ENCODE results near the gene FBXW4.

FBXW4 gene

DNA sequence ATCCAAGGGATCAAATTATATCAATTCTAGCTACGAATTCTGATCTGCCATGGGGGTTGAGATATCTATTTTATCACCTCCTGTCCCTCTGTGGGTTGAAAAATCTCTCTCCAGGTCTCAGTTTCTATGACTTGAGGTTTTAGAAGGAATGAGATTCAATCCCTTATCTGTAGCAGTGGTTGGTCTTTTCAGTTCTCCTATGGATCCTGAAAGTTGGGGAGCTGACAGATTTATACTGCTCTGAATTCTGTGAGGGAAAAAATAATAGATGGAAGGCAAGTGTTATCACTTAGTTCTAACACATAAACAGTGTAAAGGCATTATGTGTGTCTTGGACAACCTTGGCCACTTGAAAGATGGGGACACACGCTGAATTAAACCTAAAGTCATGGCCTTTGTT lies 15.8 kb upstream of the FBXW4 start:
- no peak for TF ChIP-seq POLR2A (IDR thresholded peaks at IDR 0.05; ENCODE audit: low read depth, low read length)
- DNase-seq (ENCODE audit: insufficient read length, low spot score) (no peak), FAIRE-seq (no peak)

GRCh38 chr10:101710059-101710695 lies 15.2 kb upstream of the FBXW4 start:
- FAIRE-seq (no peak), DNase-seq (ENCODE audit: insufficient read length, low spot score) (no peak)
- no peak for TF ChIP-seq POLR2A (IDR thresholded peaks at IDR 0.05; ENCODE audit: low read depth, low read length)

DNA sequence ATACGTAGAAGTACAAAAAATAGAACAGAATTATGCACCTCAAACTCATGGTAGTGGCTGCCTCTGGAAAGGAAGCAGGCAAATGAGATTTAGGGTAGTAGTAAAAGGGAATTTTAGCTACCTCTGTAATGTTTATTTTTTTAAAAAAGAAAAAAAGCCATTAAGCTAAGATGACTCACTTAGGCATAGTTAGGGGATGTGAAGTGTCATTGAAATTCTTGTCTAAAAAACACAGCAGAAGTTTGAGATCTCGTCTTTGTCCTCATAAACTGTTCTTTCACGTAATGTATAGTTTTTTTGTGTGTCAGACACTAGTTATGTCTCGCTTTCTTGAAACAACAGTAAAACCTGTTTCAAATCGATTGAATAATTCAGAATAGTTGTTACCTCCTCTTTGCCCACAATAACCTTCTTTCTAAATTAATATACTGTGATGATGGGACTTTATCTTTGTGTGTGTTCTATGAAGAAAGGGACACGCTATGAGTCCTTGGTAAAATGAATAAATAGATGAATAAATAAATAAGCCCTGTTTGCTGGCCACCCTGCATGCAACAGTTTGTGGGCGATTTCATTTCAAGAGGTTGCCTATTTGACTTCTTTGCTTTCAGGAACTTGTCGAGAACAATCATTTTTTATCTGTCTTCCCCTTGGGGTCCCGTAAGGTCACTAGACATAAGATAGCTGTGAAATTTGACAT lies 14.5 kb upstream of the FBXW4 start:
- TF ChIP-seq POLR2A (IDR thresholded peaks at IDR 0.05; ENCODE audit: low read depth, low read length), result no peak
- no peak for FAIRE-seq

GRCh38 chr10:101708870-101709269 lies 13.9 kb upstream of the FBXW4 start:
- DNase-seq (ENCODE audit: insufficient read length, low spot score) (no peak), FAIRE-seq (no peak)
- no peak for TF ChIP-seq POLR2A (IDR thresholded peaks at IDR 0.05; ENCODE audit: low read depth, low read length)

More for the DNA sequence above, 14.5 kb upstream of the FBXW4 start:
- no peak for DNase-seq (ENCODE audit: insufficient read length, low spot score)

- no peak for TF ChIP-seq POLR2A (IDR thresholded peaks at IDR 0.05; ENCODE audit: low read depth, low read length)
- DNase-seq (ENCODE audit: insufficient read length, low spot score), result no peak
- FAIRE-seq, result no peak
Observed at GRCh38 chr10:101708073-101708472, 13.1 kb upstream of the FBXW4 start.

DNA sequence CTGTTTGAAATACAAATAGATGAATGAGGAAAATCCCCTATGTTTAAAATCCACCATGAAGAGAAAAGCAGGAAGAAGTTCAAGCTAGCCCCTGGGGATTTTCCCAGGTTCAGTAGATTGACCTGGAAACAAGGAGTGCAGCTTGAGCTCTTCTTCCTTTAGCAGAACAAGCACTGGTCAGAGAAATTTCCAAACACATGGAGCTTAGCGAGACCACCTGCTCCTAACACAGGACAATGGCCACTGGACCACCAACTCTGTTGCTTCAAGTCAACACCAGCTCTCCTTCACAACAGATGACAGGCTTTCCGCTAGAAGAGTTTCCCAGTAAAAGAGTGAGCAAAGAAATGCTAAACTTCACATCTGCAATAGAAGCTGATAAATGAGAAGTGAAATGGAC lies 9.4 kb upstream of the FBXW4 start:
- FAIRE-seq, result no peak
- no peak for TF ChIP-seq POLR2A (IDR thresholded peaks at IDR 0.05; ENCODE audit: low read depth, low read length)
- no peak for DNase-seq (ENCODE audit: insufficient read length, low spot score)

DNA sequence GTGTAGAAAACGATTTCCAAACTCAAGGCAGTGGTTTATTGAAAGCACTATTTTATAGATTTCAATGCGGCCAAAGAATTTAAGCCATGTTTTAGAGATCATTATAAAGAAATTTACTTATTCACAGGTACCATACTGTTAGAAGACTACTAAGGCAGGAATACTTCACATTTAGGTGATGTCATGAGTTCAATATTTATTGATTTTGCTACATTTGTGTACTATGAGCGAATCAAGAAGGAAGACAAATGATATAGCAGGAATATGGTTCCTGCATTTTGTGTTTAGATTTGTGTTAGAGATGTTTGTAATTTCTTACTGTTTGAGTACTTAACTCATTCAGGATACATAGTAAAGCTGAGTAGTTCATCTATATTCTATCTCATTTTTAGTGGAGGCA lies 1.7 kb upstream of the FBXW4 start:
- TF ChIP-seq POLR2A (IDR thresholded peaks at IDR 0.05; ENCODE audit: low read depth, low read length), result no peak
- FAIRE-seq, result no peak
- DNase-seq (ENCODE audit: insufficient read length, low spot score), result no peak

DNA sequence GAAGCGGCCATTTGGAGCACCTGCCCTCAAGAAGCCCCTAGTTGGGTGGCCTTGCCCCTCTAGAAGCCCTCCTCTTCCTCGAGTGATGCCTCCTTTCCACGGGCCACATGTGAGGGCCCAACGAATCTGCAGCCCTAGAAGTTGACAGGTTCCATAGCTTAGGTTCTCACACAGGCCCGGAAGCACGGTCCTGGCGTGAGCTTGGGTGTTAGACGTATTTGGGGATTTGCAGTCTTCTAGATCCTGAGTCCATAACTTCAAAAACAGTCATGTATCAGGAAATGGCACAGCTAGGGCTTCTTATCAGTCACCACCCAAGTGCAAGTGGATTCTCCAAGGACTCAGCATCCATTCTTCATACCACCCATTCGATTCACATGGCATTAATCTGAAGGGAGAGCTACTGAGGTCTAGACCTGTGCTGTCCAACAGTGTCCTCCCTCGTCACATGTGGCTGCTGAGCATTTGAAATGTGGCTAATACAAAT lies 477 bp upstream of the FBXW4 start:
- no peak for TF ChIP-seq POLR2A (IDR thresholded peaks at IDR 0.05; ENCODE audit: low read depth, low read length)
- no peak for DNase-seq (ENCODE audit: insufficient read length, low spot score)
- FAIRE-seq, result no peak

DNA sequence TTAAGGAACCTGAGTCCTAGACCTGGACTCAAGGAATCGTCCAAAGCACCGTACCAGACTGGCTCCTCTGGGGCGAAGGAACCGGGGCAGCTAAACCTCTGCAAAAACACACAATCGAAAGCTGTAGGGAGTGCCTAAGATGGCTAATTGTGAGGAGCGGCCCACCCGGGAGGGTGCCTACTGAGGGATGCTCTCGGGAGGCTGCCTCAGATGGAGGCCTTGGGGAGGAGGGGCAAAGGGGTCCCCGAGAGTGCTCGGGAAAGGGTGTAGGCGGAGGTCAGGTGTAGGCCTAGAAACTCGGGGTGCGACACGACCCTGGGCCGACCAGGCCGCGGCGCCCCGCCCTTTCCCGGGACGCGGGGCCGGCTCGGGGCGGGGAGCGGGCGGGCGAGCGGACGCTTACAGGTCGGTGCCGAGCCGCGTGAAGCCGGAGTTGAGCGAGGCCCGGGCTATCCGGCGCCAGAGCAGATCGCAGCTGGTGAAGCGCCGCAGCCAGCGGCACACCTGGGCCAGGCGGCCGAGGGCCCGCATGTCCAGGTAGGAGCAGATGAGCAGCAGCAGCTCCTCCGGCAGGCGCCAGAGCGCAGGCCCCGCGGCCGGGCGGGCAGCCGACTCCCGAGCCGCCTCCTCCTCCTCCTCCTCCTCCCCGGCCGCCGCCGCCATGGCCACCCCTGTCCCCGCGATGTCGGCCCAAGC lies 844 bp downstream of the FBXW4 start:
- peak; percentile 40 for DNase-seq (ENCODE audit: insufficient read length, low spot score)
- no peak for FAIRE-seq
- peak; percentile 33; the same call in 1 of the 2 replicates for TF ChIP-seq POLR2A (IDR thresholded peaks at IDR 0.05; ENCODE audit: low read depth, low read length)

DNA sequence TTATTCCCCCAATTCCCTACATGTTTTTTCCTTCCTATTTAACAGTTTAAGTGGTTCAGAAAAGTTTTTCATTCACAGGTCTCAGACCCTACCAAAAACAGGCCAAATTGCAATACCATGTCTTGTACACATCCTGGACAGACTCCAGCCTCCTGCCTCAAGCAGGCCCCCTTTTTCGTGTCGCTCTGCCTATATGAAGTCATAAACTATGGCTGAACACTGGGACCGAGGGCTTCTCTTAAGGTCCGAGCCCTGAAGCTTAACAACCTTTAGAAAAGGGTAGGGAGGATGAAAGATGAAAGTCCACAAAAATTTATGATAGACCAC lies 1.4 kb downstream of the FBXW4 start:
- DNase-seq (ENCODE audit: insufficient read length, low spot score) (peak; percentile 34), FAIRE-seq (no peak)
- no peak for TF ChIP-seq POLR2A (IDR thresholded peaks at IDR 0.05; ENCODE audit: low read depth, low read length)

DNA sequence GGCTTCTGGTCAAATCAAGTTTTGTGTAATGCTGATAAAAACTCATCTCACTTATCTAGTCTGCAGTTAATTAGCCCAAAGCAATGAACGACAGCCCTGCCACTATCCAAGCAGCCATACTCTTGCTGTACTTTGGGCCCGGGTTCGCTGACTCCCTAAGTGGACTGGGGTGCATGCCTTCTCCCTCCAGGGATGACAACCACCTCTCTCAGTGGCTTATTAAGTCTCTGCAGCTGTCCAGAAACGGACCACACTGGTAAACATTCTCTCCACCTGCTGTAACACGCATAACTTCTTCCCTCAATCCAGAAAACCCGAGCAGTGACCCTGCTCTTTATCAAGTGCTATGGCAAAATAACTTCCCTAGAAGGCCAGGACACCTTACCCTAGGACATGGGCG lies 3.9 kb downstream of the FBXW4 start:
- DNase-seq (ENCODE audit: insufficient read length, low spot score) (no peak), FAIRE-seq (no peak)
- TF ChIP-seq POLR2A (IDR thresholded peaks at IDR 0.05; ENCODE audit: low read depth, low read length), result no peak

DNA sequence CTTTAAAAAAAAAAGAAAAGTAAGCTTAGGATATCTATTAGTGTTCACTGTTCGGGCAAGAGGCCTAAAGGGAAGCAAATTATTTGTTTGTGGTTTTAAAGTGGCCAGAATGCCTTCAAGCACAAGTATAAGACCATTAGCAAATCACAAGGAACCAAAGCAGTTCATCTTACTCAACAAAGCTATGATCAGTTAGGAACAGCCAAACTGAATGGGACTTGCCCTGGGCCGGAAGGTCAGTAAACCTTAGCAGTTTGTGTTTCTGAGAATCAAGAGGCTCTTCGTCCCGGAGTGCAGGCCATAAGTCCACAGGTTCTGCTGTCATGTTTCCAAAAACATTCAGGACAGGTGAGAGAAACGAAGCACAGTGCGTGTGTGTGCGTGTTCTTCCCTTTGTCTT lies 4.5 kb downstream of the FBXW4 start:
- DNase-seq (ENCODE audit: insufficient read length, low spot score) (no peak), FAIRE-seq (no peak)
- no peak for TF ChIP-seq POLR2A (IDR thresholded peaks at IDR 0.05; ENCODE audit: low read depth, low read length)

DNA sequence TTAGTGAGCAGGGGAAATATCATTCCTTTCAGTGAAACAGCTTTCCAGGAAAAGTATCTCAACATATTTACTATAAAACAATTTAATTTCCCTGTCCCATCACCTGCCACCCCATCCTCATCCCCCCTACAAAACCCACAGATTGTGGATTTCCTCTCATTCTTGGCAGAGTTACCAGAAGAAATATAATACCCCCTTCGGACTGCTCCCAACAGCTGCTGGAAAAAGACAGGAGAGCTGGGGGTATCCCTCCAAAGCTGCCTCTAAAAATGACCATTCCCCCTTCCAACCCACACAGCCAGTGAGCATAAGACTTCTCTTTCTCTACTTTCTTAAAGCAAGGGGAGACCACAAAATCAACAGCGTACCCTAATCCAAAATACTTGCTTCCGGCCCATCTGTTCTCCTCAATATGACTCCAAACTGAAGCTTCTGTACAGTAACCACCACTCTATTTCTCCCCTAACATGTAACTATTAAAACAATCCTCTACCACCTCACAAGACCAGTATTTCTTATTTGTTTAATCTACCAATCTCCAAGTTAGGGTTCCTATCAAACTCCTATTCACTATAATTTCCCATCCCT lies 7.8 kb downstream of the FBXW4 start:
- FAIRE-seq (no peak), DNase-seq (ENCODE audit: insufficient read length, low spot score) (no peak)
- no peak for TF ChIP-seq POLR2A (IDR thresholded peaks at IDR 0.05; ENCODE audit: low read depth, low read length)

GRCh38 chr10:101686133-101686925 lies 8.6 kb downstream of the FBXW4 start:
- DNase-seq (ENCODE audit: insufficient read length, low spot score) (no peak), FAIRE-seq (no peak)
- TF ChIP-seq POLR2A (IDR thresholded peaks at IDR 0.05; ENCODE audit: low read depth, low read length), result no peak

All from H54 (cell line).